Activated CD8-positive, alpha-beta T cell treated with anti-CD3 and anti-CD28 coated beads, Interleukin-2, amount 10 ng/mL, durations not matched to agents 7 days and 5 days (primary cell): ENCODE results near the gene FMN2. TPM values are rescaled to one million over a fixed set of nuclear protein-coding genes. Genes with fewer than 3 reads are reported as not detected.

ENCODE experiments used
- ATAC-seq: fragments of 150-1000 bp; cut with Tn5 transposase; one replicate; pipeline ENCODE4 v1.10.0; 2021; ENCODE audit warnings: moderate library complexity
- CTCF ChIA-PET: fragments of 350-600 bp; sonication (Branson Sonifier 250); formaldehyde crosslinking; loops from one replicate; lab custom pipeline; 2021; ENCODE audit warnings: antibody characterized with exemption; lab: Charles Lee
- POLR2A ChIA-PET: fragments of 350-600 bp; sonication (Branson Sonifier 250); formaldehyde crosslinking; loops from one replicate; lab custom pipeline; 2021; ENCODE audit warnings: antibody characterized with exemption; lab: Charles Lee
- DNase-seq: peaks from one replicate; pipeline ENCODE4 v3.0.0-alpha.2; 2020
- H3K27ac Mint-ChIP-seq: one replicate; pipeline ENCODE4 v1.8.0; 2021; ENCODE audit warnings: mild to moderate bottlenecking, mixed read lengths
- H3K27me3 Mint-ChIP-seq: one replicate; pipeline ENCODE4 v1.8.0; 2021; ENCODE audit warnings: low read depth, mixed read lengths
- H3K36me3 Mint-ChIP-seq: one replicate; pipeline ENCODE4 v1.8.0; 2021; ENCODE audit warnings: low read depth, mixed read lengths
- H3K4me1 Mint-ChIP-seq: one replicate; pipeline ENCODE4 v1.8.0; 2021; ENCODE audit warnings: low read depth, mixed read lengths
- H3K4me3 Mint-ChIP-seq: one replicate; pipeline ENCODE4 v1.8.0; 2021; ENCODE audit warnings: mild to moderate bottlenecking, mixed read lengths
- H3K9me3 Mint-ChIP-seq: one replicate; pipeline ENCODE4 v1.8.0; 2022; ENCODE audit warnings: mixed read lengths; ENCODE audit not compliant: insufficient read depth
- total RNA-seq, 2 experiments: library from RNA; stranded (reverse); gene quantifications; one replicate each; pipeline ENCODE4 v1.2.3, GENCODE V29; 2021

The FMN2 gene
- total RNA-seq, 2 experiments from 2014 or later = not detected

GRCh38 chr1:240084749-240085148, 6.9 kb upstream of the FMN2 start:
- H3K27me3 Mint-ChIP-seq = peaks cover 3% of the 10 kb centered on the region
- POLR2A ChIA-PET = no interaction called here
- no peak for DNase-seq
- CTCF ChIA-PET = no interaction called here
- no peaks in the 10 kb centered on the region for H3K36me3 Mint-ChIP-seq
- no peak overlapping the region for H3K27ac Mint-ChIP-seq
- H3K9me3 Mint-ChIP-seq = no peaks in the 10 kb centered on the region
- ATAC-seq = no peak
- H3K4me1 Mint-ChIP-seq = no peaks in the 10 kb centered on the region
- H3K4me3 Mint-ChIP-seq = no peak overlapping the region

- ChIA-PET POLR2A (no interaction called here), CTCF (no interaction called here)
- H3K27me3 Mint-ChIP-seq = peaks cover 16% of the 10 kb centered on the region
- H3K9me3 Mint-ChIP-seq = no peaks in the 10 kb centered on the region
- DNase-seq (no peak), ATAC-seq (no peak)
- H3K36me3 Mint-ChIP-seq = no peaks in the 10 kb centered on the region
- H3K27ac Mint-ChIP-seq = no peak overlapping the region
- peaks cover 4% of the 10 kb centered on the region for H3K4me1 Mint-ChIP-seq
- H3K4me3 Mint-ChIP-seq = no peak overlapping the region
Observed at GRCh38 chr1:240086726-240087125, 5.0 kb upstream of the FMN2 start.

GRCh38 chr1:240090014-240090413, 1.7 kb upstream of the FMN2 start:
- no peaks in the 10 kb centered on the region for H3K9me3 Mint-ChIP-seq
- H3K27ac Mint-ChIP-seq = no peak overlapping the region
- no peaks in the 10 kb centered on the region for H3K36me3 Mint-ChIP-seq
- peaks cover 4% of the 10 kb centered on the region for H3K4me1 Mint-ChIP-seq
- H3K27me3 Mint-ChIP-seq = peaks cover 30% of the 10 kb centered on the region
- POLR2A ChIA-PET = no interaction called here
- ATAC-seq (no peak), DNase-seq (no peak)
- CTCF ChIA-PET = no interaction called here
- H3K4me3 Mint-ChIP-seq = no peak overlapping the region

- Mint-ChIP-seq H3K9me3 (no peaks in the 10 kb centered on the region), H3K27ac (no peak overlapping the region), H3K4me3 (peak overlapping the region; percentile 28), H3K4me1 (peaks cover 4% of the 10 kb centered on the region), H3K27me3 (peaks cover 33% of the 10 kb centered on the region), H3K36me3 (no peaks in the 10 kb centered on the region)
- CTCF ChIA-PET = no interaction called here
- POLR2A ChIA-PET = no interaction called here
- DNase-seq = no peak
- ATAC-seq = no peak
Observed at GRCh38 chr1:240090957-240091600, 604 bp upstream of the FMN2 start.

- Mint-ChIP-seq H3K9me3 (no peaks in the 10 kb centered on the region), H3K4me1 (peaks cover 4% of the 10 kb centered on the region), H3K4me3 (no peak overlapping the region), H3K36me3 (no peaks in the 10 kb centered on the region), H3K27me3 (peaks cover 33% of the 10 kb centered on the region), H3K27ac (no peak overlapping the region)
- no peak for ATAC-seq
- CTCF ChIA-PET = no interaction called here
- POLR2A ChIA-PET = no interaction called here
- DNase-seq = no peak
Observed at GRCh38 chr1:240092301-240093119, 827 bp downstream of the FMN2 start.

DNA sequence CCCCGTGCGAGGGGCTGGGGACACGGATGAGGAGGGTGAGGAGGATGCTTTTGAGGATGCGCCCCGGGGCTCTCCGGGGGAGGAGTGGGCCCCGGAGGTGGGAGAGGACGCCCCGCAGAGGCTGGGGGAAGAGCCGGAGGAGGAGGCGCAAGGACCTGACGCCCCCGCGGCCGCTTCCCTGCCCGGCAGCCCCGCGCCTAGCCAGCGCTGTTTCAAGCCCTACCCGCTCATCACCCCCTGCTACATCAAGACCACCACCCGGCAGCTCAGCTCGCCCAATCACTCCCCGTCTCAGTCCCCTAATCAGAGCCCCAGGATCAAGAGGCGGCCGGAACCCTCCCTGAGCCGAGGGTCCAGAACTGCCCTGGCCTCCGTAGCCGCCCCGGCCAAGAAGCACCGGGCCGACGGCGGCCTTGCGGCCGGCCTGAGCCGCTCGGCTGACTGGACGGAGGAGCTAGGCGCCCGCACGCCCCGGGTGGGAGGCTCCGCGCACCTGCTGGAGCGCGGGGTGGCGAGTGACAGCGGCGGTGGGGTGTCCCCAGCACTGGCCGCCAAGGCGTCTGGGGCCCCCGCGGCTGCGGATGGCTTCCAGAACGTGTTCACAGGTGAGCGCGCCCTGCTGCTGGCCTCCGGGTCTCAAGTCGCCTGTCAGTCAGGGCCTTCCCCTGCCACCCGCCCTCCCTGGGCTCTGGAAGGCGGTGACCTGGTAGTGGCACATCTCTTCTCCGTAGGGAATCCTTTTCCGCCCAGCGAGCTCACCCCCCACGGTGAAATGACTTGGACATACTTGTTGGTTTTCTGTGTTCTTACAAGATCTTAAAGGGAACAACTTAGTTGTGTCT, 1.7 kb downstream of the FMN2 start:
- CTCF ChIA-PET = no interaction called here
- ATAC-seq = no peak
- DNase-seq = no peak
- Mint-ChIP-seq H3K4me1 (peaks cover 4% of the 10 kb centered on the region), H3K9me3 (no peaks in the 10 kb centered on the region), H3K36me3 (no peaks in the 10 kb centered on the region), H3K4me3 (no peak overlapping the region), H3K27ac (no peak overlapping the region), H3K27me3 (peaks cover 33% of the 10 kb centered on the region)
- POLR2A ChIA-PET = no interaction called here

DNA sequence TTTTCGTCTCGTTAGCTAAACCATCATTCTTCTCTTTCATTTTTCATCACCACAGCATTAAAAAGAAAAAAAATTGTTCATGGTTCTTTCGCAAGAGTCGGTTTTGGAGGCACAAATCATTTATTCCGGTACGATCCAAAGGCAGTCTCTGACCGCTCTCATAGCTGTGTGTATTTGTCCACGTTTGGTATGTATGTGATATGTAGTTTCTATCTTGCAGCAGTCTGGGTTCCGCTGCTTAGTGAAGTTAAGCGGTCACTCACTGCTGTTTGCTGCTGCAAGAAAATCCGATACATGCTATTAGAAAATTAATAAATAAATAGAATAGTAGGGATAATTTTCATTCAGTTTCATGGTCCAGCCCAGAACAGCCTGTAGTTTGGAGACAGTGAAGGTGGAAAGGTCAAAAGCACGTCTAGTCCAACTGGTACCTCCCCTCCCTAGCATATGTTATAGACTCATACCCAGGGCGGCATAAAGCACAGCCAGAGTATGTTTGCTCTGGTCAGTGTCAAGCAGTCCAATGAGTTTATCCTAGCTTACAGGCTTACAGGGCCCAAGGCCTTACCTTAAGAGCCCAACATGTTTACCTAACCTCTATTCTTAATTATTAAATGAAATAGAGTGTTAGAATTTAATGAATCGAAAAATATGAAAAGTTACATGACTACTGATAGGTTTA, 2.5 kb downstream of the FMN2 start:
- ATAC-seq (no peak), DNase-seq (no peak)
- POLR2A ChIA-PET = no interaction called here
- no peaks in the 10 kb centered on the region for H3K9me3 Mint-ChIP-seq
- peaks cover 33% of the 10 kb centered on the region for H3K27me3 Mint-ChIP-seq
- peaks cover 4% of the 10 kb centered on the region for H3K4me1 Mint-ChIP-seq
- H3K27ac Mint-ChIP-seq = no peak overlapping the region
- H3K36me3 Mint-ChIP-seq = no peaks in the 10 kb centered on the region
- CTCF ChIA-PET = no interaction called here
- H3K4me3 Mint-ChIP-seq = no peak overlapping the region

- POLR2A ChIA-PET = no interaction called here
- Mint-ChIP-seq H3K36me3 (no peaks in the 10 kb centered on the region), H3K4me1 (no peaks in the 10 kb centered on the region), H3K27ac (no peak overlapping the region), H3K27me3 (peaks cover 21% of the 10 kb centered on the region), H3K4me3 (no peak overlapping the region), H3K9me3 (no peaks in the 10 kb centered on the region)
- CTCF ChIA-PET = no interaction called here
- ATAC-seq (no peak), DNase-seq (no peak)
Observed at GRCh38 chr1:240096974-240097373, 5.3 kb downstream of the FMN2 start.

GRCh38 chr1:240098534-240098933, 6.9 kb downstream of the FMN2 start:
- no peaks in the 10 kb centered on the region for H3K9me3 Mint-ChIP-seq
- ChIA-PET POLR2A (no interaction called here), CTCF (no interaction called here)
- no peaks in the 10 kb centered on the region for H3K4me1 Mint-ChIP-seq
- no peak overlapping the region for H3K4me3 Mint-ChIP-seq
- DNase-seq (no peak), ATAC-seq (no peak)
- no peak overlapping the region for H3K27ac Mint-ChIP-seq
- peaks cover 16% of the 10 kb centered on the region for H3K27me3 Mint-ChIP-seq
- H3K36me3 Mint-ChIP-seq = no peaks in the 10 kb centered on the region

- no peak overlapping the region for H3K4me3 Mint-ChIP-seq
- no peak overlapping the region for H3K27ac Mint-ChIP-seq
- ChIA-PET CTCF (no interaction called here), POLR2A (no interaction called here)
- ATAC-seq (no peak), DNase-seq (no peak)
- H3K9me3 Mint-ChIP-seq = no peaks in the 10 kb centered on the region
- H3K4me1 Mint-ChIP-seq = no peaks in the 10 kb centered on the region
- H3K36me3 Mint-ChIP-seq = no peaks in the 10 kb centered on the region
- H3K27me3 Mint-ChIP-seq = peaks cover 9% of the 10 kb centered on the region
Observed at GRCh38 chr1:240099329-240099728, 7.6 kb downstream of the FMN2 start.

DNA sequence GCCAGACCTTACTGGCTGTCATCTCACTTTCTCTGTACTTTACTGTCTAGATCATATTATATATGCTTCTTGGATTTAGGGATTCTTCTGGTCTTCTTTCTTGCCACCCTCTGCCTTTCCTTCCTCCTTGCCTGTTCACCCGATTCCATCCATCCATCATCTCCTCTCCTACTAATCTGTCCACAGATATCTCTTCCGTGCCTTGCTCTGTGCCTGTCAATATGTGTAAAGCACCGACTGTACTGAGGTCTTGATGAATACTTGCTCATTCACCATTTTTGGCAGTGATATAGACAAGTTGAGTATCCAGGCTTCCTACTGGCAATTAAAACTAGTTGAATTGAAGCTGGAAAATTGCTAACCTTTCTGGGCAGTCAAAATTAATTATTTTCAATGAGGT, 8.1 kb downstream of the FMN2 start:
- Mint-ChIP-seq H3K36me3 (no peaks in the 10 kb centered on the region), H3K4me3 (no peak overlapping the region), H3K4me1 (no peaks in the 10 kb centered on the region), H3K27ac (no peak overlapping the region), H3K9me3 (no peaks in the 10 kb centered on the region), H3K27me3 (peaks cover 8% of the 10 kb centered on the region)
- ChIA-PET POLR2A (no interaction called here), CTCF (no interaction called here)
- ATAC-seq (no peak), DNase-seq (no peak)
